NCI-H2196 (cell line): ENCODE data around the gene PHC2.
A peak's percentile ranks its signal among the peaks of the same experiment; 100 is the strongest.

Experiments used
- DNase-seq: peaks from one replicate; lab custom pipeline; 2025; ENCODE audit not compliant: unreplicated experiment; lab: John Stamatoyannopoulos, UW

PHC2 gene

GRCh38 chr1:33455539-33456501 is 24.9 kb upstream of the PHC2 start:
- peak; percentile 61 for DNase-seq

GRCh38 chr1:33454646-33455282 is 23.9 kb upstream of the PHC2 start:
- no peak for DNase-seq

- DNase-seq = no peak
Measured at GRCh38 chr1:33446590-33446989, 15.7 kb upstream of the PHC2 start.

GRCh38 chr1:33445108-33445507 is 14.2 kb upstream of the PHC2 start:
- no peak for DNase-seq

- DNase-seq = no peak
Measured at GRCh38 chr1:33443705-33444180, 12.8 kb upstream of the PHC2 start.

GRCh38 chr1:33443080-33443704 is 12.3 kb upstream of the PHC2 start:
- no peak for DNase-seq

GRCh38 chr1:33442141-33442540 is 11.2 kb upstream of the PHC2 start:
- no peak for DNase-seq

- no peak for DNase-seq
Measured at GRCh38 chr1:33441088-33441745, 10.3 kb upstream of the PHC2 start.

GRCh38 chr1:33439662-33440061 is 8.8 kb upstream of the PHC2 start:
- DNase-seq = no peak

- DNase-seq = no peak
Measured at GRCh38 chr1:33438364-33439160, 7.7 kb upstream of the PHC2 start.

- no peak for DNase-seq
Measured at GRCh38 chr1:33436557-33437285, 5.8 kb upstream of the PHC2 start.

GRCh38 chr1:33435096-33435820 is 4.4 kb upstream of the PHC2 start:
- DNase-seq = no peak

GRCh38 chr1:33434363-33434750 is 3.5 kb upstream of the PHC2 start:
- DNase-seq = no peak

- no peak for DNase-seq
Measured at GRCh38 chr1:33433509-33434362, 2.8 kb upstream of the PHC2 start.

- DNase-seq = no peak
Measured at GRCh38 chr1:33429856-33430691, 821 bp downstream of the PHC2 start.

- no peak for DNase-seq
Measured at GRCh38 chr1:33429332-33429731, 1.6 kb downstream of the PHC2 start.

- no peak for DNase-seq
Measured at GRCh38 chr1:33428661-33429060, 2.2 kb downstream of the PHC2 start.
